Common myeloid progenitor, CD34-positive (primary cell): ENCODE data around the gene ANKZF1.

Experiments
- CTCF ChIA-PET: fragments of 350-600 bp; sonication (Branson Sonifier 250); formaldehyde crosslinking; loops from one replicate; lab custom pipeline; 2021; ENCODE audit warnings: antibody characterized with exemption; lab: Charles Lee
- POLR2A ChIA-PET: fragments of 350-600 bp; sonication (Branson Sonifier 250); formaldehyde crosslinking; loops from one replicate; lab custom pipeline; 2021; ENCODE audit warnings: antibody characterized with exemption; lab: Charles Lee
- DNase-seq, 3 donors: peaks; one replicate each; pipeline versions ENCODE4 v3.0.0 to v3.0.0-alpha.2; 2013
- H3K27ac ChIP-seq, 2 experiments: 1 replicate in 1 of 2; 2 replicates in 1 of 2; pipeline ENCODE4 v1.7.0; 2013; ENCODE audit warnings: inconsistent platforms in 2 of 2, low read length in 2 of 2, mild to moderate bottlenecking in 2 of 2, low read depth in 1 of 2, moderate library complexity in 1 of 2; ENCODE audit not compliant: severe bottlenecking in 2 of 2, insufficient read depth in 1 of 2, poor library complexity in 1 of 2
- H3K27me3 ChIP-seq, 5 experiments: replicated peaks in 2 of 5; 1 replicate in 3 of 5; 2 replicates in 2 of 5; pipeline versions ENCODE4 v1.6.1 to v1.7.0; 2013; ENCODE audit warnings: low read length in 4 of 5, mild to moderate bottlenecking in 2 of 5, moderate library complexity in 2 of 5, inconsistent platforms in 1 of 5; ENCODE audit not compliant: insufficient read depth in 5 of 5, control insufficient read depth in 4 of 5
- H3K36me3 ChIP-seq, 4 experiments: 1 replicate in 2 of 4; 2 replicates in 2 of 4; pipeline versions ENCODE4 v1.6.1 to v1.7.0; 2013; ENCODE audit warnings: low read length in 3 of 4, control low read depth in 1 of 4, mild to moderate bottlenecking in 1 of 4; ENCODE audit not compliant: control insufficient read depth in 4 of 4, insufficient read depth in 4 of 4
- H3K4me1 ChIP-seq, 4 experiments: 1 replicate in 3 of 4; 2 replicates in 1 of 4; pipeline versions ENCODE4 v1.6.1 to v1.7.1; 2013; ENCODE audit warnings: low read length in 3 of 4, mild to moderate bottlenecking in 3 of 4, control low read depth in 1 of 4, inconsistent platforms in 1 of 4, moderate library complexity in 1 of 4; ENCODE audit not compliant: control insufficient read depth in 4 of 4, insufficient read depth in 4 of 4; ENCODE audit errors: control extremely low read depth in 1 of 4
- H3K4me3 ChIP-seq, 7 experiments: 1 replicate in 4 of 7; 2 replicates in 3 of 7; pipeline versions ENCODE4 v1.5.1 to v1.7.0; 2013; ENCODE audit warnings: mild to moderate bottlenecking in 7 of 7, low read length in 6 of 7, moderate library complexity in 6 of 7, inconsistent platforms in 2 of 7, low read depth in 2 of 7, control low read depth in 1 of 7; ENCODE audit not compliant: insufficient read depth in 4 of 7, control insufficient read depth in 1 of 7; ENCODE audit errors: extremely low read depth in 1 of 7
- H3K9me3 ChIP-seq, 5 experiments: 1 replicate in 4 of 5; 2 replicates in 1 of 5; pipeline versions ENCODE4 v1.6.1 to v1.7.1; 2013; ENCODE audit warnings: low read length in 4 of 5, mild to moderate bottlenecking in 2 of 5, inconsistent platforms in 1 of 5, low read depth in 1 of 5, moderate library complexity in 1 of 5; ENCODE audit not compliant: control insufficient read depth in 4 of 5, insufficient read depth in 2 of 5; ENCODE audit errors: control extremely low read depth in 1 of 5
- WGBS: methylation state at CpG from one replicate; pipeline ENCODE4 v1.1.5; 2013; ENCODE audit not compliant: insufficient coverage; 5-methylcytosine and 5-hydroxymethylcytosine counted together

The ANKZF1 gene

DNA sequence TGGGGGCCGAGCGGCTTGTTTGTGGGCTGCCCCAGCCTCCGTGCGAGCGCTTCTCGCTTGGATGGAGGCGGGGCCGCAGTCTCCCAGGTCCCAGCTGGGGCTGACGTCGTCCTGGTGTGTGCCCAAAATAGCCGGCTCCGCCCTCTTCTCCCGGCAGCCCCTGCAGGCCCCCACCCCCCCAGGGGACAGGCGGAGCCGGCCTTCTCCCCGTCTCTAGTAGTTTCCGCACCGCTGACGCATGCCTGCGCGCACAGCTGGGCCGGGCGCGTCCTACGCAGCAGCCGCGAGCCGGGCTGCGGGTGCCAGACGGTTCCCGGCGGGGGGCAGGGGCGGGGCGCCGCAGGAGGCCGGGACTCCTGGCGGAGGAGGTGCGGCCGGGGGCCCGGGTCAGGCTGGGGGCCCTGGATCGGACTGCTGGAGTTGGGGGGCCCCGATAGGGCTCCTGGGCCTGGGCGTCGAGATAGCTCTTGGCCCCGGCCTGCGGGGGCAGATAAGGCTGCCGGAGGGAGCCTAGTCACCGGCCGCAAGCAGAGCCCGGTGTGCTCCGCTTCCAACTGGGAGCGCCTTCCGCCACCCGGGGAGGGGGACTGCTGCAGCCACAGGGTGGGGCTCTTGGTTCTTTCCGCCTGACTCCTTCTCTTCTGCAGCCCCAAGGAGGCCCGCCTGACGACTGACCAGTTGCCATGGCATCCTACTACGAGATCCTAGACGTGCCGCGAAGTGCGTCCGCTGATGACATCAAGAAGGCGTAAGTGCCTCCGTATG is 49.7 kb downstream of the ANKZF1 start, which contains the start of gene DNAJB2:
DNAJB2 (plus strand) TSS at position 216 of the 765 bp plus-strand sequence; CDS start at position 684, 468 bp downstream.
- ChIA-PET CTCF (interaction anchor here (0.8 to 18.3 kb wide), 15 partner anchors 10 to 254 kb away, joined by 3 to 381 read pairs (median 4); partner anchors contain the start of genes ABCB6, GLB1L, STK16 and TUBA4A), POLR2A (interaction anchor here (0.8 to 1.7 kb wide), 4 partner anchors 14 to 109 kb away, joined by 3 to 12 read pairs (median 4); partner anchors contain the start of genes ANKZF1, ATG9A and DNPEP)
- H3K4me3 ChIP-seq = peak within 1 kb of the TSS; percentile 22 to 77 (median 65)
- H3K4me1 ChIP-seq = peaks cover 8 to 32% (median 28%) of the 10 kb centered on the region in 4 experiments
- H3K27me3 ChIP-seq = no peaks in the 10 kb centered on the region
- under 1% methylated on average over 57 of the region's 65 CpGs for WGBS
- peaks cover 2 to 22% (median 12%) of the 10 kb centered on the region in 4 experiments for H3K36me3 ChIP-seq
- DNase-seq = peak; percentile 98 to 99 (median 99)
- peak within 1 kb of the TSS; percentile 68 to 84 for H3K27ac ChIP-seq
- no peaks in the 10 kb centered on the region for H3K9me3 ChIP-seq

- CTCF ChIA-PET = interaction anchor here (1.6 to 18.3 kb wide), 4 partner anchors 15 to 108 kb away, joined by 4 to 381 read pairs (median 44); partner anchors contain the start of genes TUBA4A and TUBA4B
- H3K27ac ChIP-seq = peak overlapping the region; percentile 68 to 84
- no peak for DNase-seq
- H3K27me3 ChIP-seq = no peaks in the 10 kb centered on the region
- H3K4me3 ChIP-seq = peak overlapping the region; percentile 22 to 76 (median 58)
- H3K36me3 ChIP-seq = peaks cover 2 to 29% (median 16%) of the 10 kb centered on the region in 4 experiments
- H3K9me3 ChIP-seq = no peaks in the 10 kb centered on the region
- H3K4me1 ChIP-seq = peaks cover 8 to 32% (median 28%) of the 10 kb centered on the region in 4 experiments
- POLR2A ChIA-PET = interaction anchor here (0.6 to 1.7 kb wide), 5 partner anchors 13 to 596 kb away, joined by 3 to 12 read pairs (median 3); partner anchors contain the start of genes ANKZF1, ATG9A and DNPEP
- 63% methylated on average over 8 of the region's 12 CpGs for WGBS
Observed at GRCh38 chr2:219279916-219280516, 50.4 kb downstream of the ANKZF1 start.

GRCh38 chr2:219280651-219281050 is 51.0 kb downstream of the ANKZF1 start:
- Histone ChIP-seq H3K4me1 (peaks cover 8 to 32% (median 28%) of the 10 kb centered on the region in 4 experiments), H3K27me3 (no peaks in the 10 kb centered on the region), H3K36me3 (peaks cover 2 to 35% (median 17%) of the 10 kb centered on the region in 4 experiments), H3K27ac (no peak overlapping the region), H3K9me3 (no peaks in the 10 kb centered on the region), H3K4me3 (no peak overlapping the region)
- 92% methylated on average over 4 of the region's 4 CpGs for WGBS
- CTCF ChIA-PET = interaction anchor here (1.2 to 18.3 kb wide), 6 partner anchors 15 to 72 kb away, joined by 3 to 381 read pairs (median 6); partner anchors contain the start of genes TUBA4A and TUBA4B
- DNase-seq = no peak
- POLR2A ChIA-PET = no interaction called here

GRCh38 chr2:219281588-219281987 is 52.0 kb downstream of the ANKZF1 start:
- 91% methylated on average over 8 of the region's 8 CpGs for WGBS
- H3K4me3 ChIP-seq = no peak overlapping the region
- CTCF ChIA-PET = interaction anchor here (1.2 to 18.3 kb wide), 6 partner anchors 14 to 71 kb away, joined by 3 to 381 read pairs (median 4); no protein-coding TSS in a partner anchor
- H3K9me3 ChIP-seq = no peaks in the 10 kb centered on the region
- no peak for DNase-seq
- POLR2A ChIA-PET = no interaction called here
- peaks cover 2 to 37% (median 17%) of the 10 kb centered on the region in 4 experiments for H3K36me3 ChIP-seq
- H3K4me1 ChIP-seq = peaks cover 8 to 32% (median 28%) of the 10 kb centered on the region in 4 experiments
- no peak overlapping the region for H3K27ac ChIP-seq
- H3K27me3 ChIP-seq = no peaks in the 10 kb centered on the region

DNA sequence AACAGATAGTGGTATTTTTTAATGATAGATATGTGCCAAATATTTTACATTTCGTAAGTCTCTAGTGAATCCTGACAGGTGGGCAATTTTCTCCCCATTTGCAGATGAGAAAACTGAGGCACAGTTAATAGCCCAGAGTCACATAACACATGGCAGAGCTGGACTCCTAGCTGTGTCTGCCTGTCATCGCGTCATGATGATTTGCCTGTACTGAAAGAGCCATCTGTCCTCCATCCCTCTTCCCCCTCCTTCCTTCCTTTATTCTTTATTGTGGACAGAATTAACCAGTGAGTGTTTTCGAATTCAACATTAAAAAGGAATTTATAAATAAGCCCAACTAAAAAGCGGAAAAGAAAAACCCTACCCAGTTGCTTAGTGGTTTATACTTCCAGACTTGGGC is 52.8 kb downstream of the ANKZF1 start:
- Histone ChIP-seq H3K27ac (no peak overlapping the region), H3K4me1 (peaks cover 8 to 30% (median 27%) of the 10 kb centered on the region in 4 experiments), H3K27me3 (no peaks in the 10 kb centered on the region), H3K4me3 (no peak overlapping the region), H3K9me3 (no peaks in the 10 kb centered on the region), H3K36me3 (peaks cover 2 to 37% (median 17%) of the 10 kb centered on the region in 4 experiments)
- ChIA-PET POLR2A (no interaction called here), CTCF (interaction anchor here (1.1 to 18.3 kb wide), 3 partner anchors 13 to 36 kb away, joined by 3 to 381 read pairs (median 3); no protein-coding TSS in a partner anchor)
- 92% methylated on average over 1 of the region's 5 CpGs for WGBS
- no peak for DNase-seq

DNA sequence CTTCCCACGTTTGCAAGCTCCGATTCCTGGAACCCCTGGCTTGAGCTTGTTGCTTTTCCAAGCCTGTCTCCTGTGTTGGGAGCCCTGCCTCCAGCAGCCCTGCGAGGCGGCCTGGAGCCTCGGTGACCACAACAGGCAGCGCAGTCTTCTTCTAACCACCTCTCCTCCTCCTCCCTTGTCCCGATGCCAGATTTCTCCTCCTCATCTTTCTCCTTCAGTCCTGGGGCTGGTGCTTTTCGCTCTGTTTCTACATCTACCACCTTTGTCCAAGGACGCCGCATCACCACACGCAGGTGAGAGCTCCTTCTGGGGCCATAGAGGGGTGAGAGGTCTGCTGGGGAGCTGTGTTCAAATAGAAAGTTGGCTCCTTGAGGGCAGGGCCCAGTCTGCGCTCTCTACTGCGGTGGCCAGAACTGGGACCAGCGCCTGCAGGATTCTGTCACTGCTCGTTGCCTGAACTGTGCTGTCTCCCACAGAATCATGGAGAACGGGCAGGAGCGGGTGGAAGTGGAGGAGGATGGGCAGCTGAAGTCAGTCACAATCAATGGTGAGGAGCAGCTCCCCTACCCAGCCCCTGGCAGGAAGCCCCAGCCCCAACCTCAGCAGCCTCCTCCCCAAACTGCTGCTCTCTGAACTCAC is 53.5 kb downstream of the ANKZF1 start:
- H3K9me3 ChIP-seq = no peaks in the 10 kb centered on the region
- H3K27me3 ChIP-seq = no peaks in the 10 kb centered on the region
- peaks cover 6 to 23% (median 21%) of the 10 kb centered on the region in 4 experiments for H3K4me1 ChIP-seq
- POLR2A ChIA-PET = no interaction called here
- H3K4me3 ChIP-seq = no peak overlapping the region
- peaks cover 2 to 37% (median 17%) of the 10 kb centered on the region in 4 experiments for H3K36me3 ChIP-seq
- DNase-seq = no peak
- 96% methylated on average over 16 of the region's 17 CpGs for WGBS
- H3K27ac ChIP-seq = no peak overlapping the region
- CTCF ChIA-PET = interaction anchor here (1.1 to 18.3 kb wide), 3 partner anchors 12 to 69 kb away, joined by 3 to 381 read pairs (median 4); no protein-coding TSS in a partner anchor
